Islet of Langerhans (tissue), 1 donor: ENCODE results near the gene LENG9.
"Not testable (repeated sequence)": the region's sequence is repeated elsewhere in the genome, so short reads cannot be mapped to it uniquely, and the experiment has no call there.

Experiments used
- FAIRE-seq: peaks from one replicate; lab custom pipeline; 2011; peaks lifted over from hg19 to GRCh38; lab: Jason Lieb, UNC

Gene LENG9

DNA sequence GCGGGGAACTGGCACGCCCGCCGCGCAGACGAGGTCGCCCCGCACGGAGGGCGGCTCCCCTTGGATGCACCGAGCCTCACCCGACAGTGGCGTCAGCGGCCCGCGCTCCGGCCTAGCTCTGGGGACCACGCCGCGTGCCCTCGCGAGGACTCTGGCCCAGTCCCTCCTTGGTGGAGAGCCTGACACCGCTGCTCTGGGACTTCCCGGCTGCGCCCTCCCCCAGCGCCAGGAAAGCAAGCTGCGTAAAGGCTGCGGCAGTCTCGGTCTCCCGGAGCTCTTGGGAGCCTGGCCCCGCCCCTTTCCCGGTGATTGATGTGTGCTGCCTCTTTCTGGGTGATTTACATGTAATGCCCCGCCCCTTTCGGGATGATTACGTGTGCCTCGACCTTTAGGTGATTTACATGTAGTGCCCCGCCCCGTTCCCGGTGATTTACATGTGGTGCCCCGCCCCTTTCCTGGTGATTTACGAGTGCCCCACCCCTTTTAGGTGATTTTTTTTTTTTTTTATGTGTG is at the start of gene LENG9:
Gene LENG9 (minus strand): TSS at position 248 of the 513 bp plus-strand sequence. CDS start 252 bp downstream, outside the sequence.
- no peak for FAIRE-seq

DNA sequence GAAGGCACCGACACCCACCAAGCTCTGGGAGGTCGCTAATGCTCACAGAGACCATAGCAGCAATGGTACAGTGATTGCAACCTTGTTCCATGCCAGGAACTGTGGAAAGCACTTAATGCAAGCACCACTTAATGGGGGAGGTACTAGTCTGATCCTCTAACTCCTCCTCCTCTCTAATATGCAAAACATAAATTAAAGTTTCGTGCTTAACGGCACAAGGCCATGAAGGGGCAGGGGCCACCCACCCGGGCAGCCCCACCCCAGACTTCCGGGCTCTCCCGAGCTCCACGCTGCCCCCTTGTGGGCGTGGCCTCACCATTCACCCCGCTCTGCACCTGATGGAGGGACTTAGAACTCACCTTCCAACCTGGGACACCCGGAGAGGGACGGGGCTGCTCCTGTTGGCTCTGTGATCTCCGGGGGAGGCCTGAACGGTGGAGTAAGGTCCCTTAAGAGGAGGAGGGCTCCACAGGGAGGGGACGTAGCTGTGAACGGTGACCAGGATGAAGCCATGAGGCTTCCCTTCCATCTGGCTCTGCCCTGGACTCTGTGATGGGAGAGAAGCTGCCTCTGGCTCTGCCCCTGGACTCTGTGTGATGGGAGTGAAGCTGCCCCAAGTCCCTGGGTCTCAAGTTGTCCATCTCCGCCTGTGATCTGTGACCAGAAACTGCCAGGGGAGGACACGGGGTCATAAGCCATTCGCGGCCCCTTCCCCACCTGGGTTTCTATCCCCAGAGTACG is 45.8 kb upstream of the LENG9 start:
- not testable (repeated sequence) for FAIRE-seq

DNA sequence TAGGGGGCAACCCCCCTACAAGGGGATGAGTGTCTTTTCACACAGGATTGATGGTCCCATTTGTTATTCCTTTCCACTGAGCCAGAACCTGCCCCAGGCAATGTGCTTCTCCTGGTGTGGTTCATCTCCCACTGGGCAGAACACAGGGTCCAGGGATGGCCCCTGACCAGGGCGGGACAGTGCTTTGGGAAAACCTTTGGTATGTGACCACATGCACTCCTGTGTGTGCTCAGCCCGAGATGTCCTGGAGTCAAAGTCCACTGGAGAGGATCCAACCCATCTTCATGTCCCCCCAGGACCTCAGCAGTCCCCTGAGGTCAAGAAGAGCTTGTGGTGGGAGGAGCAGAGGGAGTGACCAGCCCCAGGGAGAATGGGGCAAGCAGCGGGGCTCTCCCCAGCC is 44.9 kb upstream of the LENG9 start:
- not testable (repeated sequence) for FAIRE-seq

GRCh38 chr19:54507824-54508223 is 44.2 kb upstream of the LENG9 start:
- FAIRE-seq = no peak

DNA sequence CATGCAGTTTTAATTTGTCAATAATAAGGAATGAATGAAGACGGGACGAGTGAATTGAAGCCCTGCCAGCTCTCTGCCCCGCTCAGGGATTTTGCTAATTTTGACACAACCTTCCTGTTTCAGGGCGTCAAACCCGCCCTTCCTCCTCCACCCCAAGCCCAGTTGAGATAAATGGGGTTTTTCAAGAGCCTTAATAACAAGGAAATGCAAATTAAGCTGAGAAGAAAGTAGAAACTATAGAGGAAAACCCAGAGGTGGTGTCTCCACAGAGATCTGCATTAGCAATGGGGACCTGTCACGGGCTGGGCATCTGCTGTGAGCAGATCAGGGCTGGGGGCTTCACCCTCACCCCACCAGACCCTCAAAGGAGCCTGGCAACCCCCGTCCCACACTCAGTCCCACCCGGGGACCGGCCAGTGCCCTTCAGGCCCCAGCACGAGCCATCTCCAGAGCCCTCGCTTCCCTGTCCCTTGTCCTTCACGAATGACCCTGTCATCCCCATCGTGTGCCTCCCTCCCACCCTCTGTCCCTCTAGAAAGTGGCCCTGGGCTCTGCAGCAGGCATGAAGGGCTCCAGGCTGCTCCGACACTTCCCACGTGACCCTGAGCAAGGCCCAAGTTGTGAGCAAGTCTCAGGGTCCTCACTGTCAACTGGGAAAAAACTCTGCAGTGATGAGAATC is 43.6 kb upstream of the LENG9 start:
- not testable (repeated sequence) for FAIRE-seq

DNA sequence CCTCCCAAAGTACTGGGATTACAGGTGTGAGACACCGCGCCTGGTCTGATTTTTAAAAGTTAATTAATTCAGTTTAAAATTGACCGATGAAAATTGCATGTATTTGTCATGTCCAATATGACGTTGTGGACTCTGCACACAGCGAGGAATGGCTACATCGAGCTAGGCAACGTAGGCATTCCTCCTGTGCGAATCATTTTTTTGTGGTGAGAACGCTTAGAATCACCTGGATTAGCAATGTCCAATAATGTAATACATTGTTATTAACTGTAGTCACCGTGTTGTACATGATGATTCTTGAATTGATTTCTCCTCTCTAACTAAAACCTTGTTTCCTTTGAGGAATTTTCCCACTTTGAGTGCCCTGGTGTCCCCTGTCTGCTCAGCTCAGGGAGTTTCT is 42.5 kb upstream of the LENG9 start:
- FAIRE-seq = no peak

DNA sequence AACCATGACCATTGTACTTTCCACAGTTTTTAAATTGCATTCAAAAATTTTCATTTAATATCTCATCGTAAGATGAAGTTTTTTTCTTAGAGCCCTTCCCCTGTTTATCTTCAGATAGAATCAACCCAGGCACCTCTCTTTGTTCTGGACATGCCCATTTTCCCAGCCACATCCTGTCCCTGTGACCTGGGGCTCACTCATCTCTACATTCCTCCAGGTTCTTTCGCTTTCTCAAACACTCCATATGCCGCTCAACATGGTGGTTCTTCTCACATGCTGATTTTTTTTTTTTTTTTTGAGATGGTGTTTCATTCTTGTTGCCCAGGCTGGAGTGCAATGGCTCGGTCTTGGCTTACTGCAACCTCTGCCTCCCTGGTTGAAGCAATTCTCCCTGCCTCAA is 42.0 kb upstream of the LENG9 start:
- not testable (repeated sequence) for FAIRE-seq

DNA sequence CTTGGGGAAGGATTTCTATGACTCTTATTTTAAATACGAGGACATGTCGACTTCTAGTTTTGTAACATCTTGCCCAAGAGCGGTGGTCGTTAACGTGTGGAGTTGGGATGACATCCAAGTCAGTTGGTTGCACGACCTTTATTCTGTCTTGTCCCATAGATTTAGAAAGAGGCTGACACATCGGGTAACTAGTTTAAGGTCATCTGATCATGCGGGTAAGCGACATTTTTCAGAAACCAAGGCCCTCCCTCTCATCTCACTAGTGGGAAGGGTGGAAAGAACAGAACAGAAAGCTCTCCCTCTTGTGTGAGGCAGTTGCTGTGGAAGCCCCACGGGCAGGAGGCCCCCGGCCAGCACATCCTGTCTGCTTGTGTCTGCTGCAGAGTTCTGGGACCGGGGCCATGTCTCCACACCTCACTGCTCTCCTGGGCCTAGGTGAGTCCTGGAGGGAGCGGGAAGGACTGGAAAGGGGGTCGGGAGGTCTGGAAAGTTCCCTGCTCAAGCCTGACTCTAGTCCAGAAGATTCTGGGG is 39.0 kb upstream of the LENG9 start, which contains the start of gene LAIR2:
Gene LAIR2 (plus strand): TSS at position 314 of the 531 bp plus-strand sequence. CDS start 88 bp downstream, at position 402.
- no peak for FAIRE-seq

GRCh38 chr19:54498451-54498772 is 34.8 kb upstream of the LENG9 start:
- not testable (repeated sequence) for FAIRE-seq

DNA sequence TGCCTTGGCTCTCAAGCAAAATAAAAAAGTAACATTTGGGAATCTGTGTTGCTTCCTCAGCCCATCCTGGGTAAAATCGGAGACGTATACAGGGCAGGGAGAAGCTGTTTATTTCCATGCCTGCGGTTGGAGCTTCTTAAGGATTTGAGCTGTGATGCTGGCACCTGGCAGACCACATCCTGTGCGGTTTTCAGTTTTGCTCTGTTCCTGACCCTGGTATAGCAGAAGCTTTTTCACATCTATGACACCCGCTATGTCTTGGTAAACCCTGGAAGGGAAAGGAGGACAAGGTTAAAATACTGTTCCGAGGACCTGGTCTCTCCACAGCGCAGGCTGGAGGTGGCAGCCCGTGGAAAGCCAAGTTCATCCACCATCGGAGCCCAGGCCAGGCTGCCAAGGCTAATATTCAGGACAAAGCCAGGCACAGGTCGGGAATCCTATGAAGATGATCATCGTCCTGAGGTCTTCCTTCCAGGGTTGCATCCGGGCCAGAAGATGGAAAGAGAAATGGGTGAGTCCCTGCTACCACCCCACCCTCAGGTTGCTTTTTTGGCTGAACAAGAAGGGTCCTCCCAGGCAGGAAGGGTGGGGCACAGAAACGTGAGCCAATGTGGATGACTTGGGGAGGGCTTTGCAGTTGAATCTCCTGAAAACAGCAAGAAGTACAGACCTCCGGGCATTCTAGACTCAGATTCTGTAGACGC is 34.3 kb upstream of the LENG9 start:
- not testable (repeated sequence) for FAIRE-seq

GRCh38 chr19:54495284-54495683 is 31.7 kb upstream of the LENG9 start:
- FAIRE-seq = not testable (repeated sequence)

GRCh38 chr19:54493967-54494585 is 30.5 kb upstream of the LENG9 start:
- no peak for FAIRE-seq

DNA sequence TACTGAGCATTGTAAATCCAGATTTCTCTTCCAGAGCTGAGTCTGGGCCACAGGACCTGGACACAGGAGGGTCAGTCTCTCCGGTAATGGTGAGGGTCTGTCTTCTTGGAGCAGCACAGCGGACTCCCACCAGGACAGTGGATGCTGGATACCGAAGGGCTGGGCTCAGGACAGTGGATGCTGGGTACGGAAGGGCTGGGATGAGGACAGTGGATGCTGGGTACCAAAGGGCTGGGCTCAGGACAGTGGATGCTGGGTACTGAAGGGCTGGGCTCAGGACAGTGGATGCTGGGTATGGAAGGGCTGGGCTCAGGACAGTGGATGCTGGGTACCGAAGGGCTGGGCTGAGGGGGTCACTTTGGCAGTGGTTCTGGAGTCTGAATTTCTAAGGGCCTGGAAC is 29.5 kb upstream of the LENG9 start:
- FAIRE-seq = not testable (repeated sequence)

DNA sequence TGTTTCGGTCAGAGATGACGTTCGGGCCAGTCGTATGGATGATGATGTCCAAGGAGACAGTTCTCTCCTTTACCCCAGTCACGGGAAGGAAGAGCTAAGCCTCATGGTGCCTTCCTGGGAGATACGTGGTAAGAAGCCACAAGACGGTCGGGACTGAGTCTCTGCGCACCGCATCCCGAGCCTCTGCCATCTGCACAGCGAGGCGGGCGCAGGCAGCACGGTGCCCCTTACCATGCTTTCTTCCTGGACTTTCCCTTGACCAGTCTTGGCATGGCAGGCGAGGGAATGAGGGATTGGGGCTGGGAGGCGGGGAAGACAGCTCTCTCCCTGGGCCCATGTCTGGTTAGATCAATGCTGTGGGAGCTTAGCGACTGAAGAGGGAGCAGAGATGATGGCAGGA is 29.0 kb upstream of the LENG9 start:
- no peak for FAIRE-seq

DNA sequence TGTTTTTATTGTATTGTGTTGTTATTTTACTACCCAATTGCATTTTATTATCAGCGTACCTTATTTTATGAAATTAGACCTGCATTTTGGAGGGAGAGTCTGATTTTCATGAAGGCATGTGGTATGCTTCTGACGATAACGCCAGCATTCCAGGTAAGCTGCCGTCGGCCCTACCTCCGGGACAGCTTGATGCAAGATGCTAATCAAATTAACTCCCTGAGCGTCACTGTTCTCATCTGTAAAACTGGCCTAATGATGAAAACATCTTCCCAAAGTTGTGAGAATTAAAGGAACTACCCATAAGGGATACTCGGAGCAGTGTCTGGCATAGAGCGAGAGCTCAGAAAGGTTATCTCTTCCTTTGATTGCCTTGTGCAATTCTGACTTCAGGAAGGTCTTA is 26.2 kb upstream of the LENG9 start:
- no peak for FAIRE-seq

- FAIRE-seq = no peak
These were observed 25.8 kb upstream of the LENG9 start for GRCh38 chr19:54489341-54489740.

DNA sequence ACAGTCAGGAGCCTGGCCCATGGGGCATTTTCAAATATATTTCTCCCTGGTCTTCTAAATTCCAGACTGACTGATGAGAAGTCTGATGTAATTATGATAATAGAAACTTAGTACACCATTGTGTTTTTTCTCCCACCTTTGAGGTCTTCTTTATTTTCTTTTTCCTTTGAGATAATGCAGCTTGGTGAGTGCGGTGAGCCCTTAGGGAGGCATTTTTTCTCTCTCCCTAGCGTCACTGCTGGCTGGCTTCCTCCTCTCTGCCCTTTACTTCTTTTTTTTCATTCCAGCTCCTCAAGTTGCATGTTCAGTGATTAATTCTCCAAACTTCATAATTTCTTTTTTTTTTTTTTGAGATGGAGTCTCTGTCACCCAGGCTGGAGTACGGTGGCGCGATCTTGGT is 22.3 kb upstream of the LENG9 start:
- no peak for FAIRE-seq

DNA sequence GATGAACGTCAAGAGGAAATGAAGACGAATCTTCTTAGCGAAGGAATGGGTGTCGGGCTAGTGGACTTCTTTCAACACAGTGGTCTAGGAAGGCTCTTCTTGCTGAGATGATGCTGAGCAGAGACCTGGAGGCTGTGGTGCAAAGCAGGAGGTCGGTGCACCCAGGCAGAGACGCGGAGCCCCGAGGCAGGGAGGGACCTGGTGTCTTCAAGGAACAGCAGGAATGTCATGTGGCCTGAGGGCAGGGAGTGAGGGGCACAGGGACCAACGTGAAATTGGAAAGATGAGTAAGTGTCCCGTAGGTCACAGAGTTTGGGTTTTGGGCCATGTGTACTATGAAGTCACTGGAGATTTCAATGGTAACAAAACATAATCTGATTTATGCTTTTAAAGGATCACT is 20.9 kb upstream of the LENG9 start:
- no peak for FAIRE-seq

DNA sequence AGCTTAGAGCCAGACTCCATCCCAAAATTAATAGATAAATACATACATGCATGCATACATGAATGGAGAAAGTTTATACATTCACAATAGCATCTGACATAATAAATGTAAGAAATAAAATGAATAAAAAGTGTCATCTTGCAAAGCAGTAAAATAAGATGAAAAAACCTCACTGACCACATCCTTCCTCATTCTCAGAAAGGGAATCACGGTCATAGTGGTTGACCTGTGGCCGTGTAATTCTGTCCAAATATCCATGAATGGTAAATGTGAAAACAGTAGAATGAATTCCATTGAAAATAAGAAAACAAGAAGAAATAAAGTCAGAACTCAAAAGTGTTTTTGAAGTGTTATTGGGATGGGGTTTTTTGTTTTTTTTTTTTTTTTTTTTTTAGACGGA is 19.3 kb upstream of the LENG9 start:
- no peak for FAIRE-seq

DNA sequence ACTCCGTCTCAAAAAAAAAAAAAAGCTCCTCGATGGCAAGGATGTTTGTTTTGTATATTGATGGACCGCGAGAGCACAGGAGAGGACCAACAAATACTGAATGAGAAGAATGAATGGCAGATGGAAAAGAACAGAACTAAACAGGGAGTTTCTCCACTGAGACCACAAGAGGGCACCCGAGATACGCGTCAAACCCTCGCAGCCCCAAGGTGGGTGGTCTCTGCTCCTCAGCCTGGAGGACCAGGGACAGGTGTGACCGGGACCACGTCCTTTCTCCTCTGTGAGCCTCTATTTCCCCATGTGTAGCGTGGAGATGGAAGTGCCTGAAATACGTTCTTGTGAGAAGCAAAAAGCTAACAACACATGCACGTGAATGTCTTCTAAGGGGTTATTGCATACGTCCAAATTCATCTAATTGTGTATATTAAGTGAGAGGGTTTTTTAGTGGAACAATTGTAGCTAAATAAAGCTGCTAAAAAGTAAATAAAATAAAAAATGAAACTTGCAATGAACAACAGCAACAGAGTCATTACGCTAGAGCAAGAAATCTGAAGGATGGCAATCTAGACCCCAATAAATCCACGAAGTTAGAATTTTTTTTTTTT is 17.9 kb upstream of the LENG9 start:
- no peak for FAIRE-seq

GRCh38 chr19:54480051-54480450 is 16.5 kb upstream of the LENG9 start:
- no peak for FAIRE-seq
